Measurements from ENCODE around the gene INSIG1. TPM values are rescaled to one million over a fixed set of nuclear protein-coding genes. Genes with fewer than 3 reads are reported as not detected.

The INSIG1 gene
- total RNA-seq, 1 experiment from 2014 or later, result 54.7 TPM

GRCh38 chr7:155355745-155356144 lies 58.1 kb downstream of the INSIG1 start:
- DNase-seq (ENCODE audit: low read depth, low spot score) (no peak), ATAC-seq (no peak)
- no peak overlapping the region for H3K9ac ChIP-seq (ENCODE audit: low read length)
- H3K4me3 ChIP-seq (replicated peaks in 1 of 2; ENCODE audit: low read depth in 1 of 2, low read length in 2 of 2), result no peak overlapping the region
- H4K20me1 ChIP-seq (ENCODE audit: insufficient read depth), result no peaks in the 10 kb centered on the region
- ChIA-PET POLR2A (no interaction called here), CTCF (interaction anchor here (3.4 kb wide), 1 partner anchor 428 kb away, joined by 21 read pairs; no protein-coding TSS in a partner anchor), RAD21 (ENCODE audit: low non-redundant PET in 1 of 2, low total read pairs in 2 of 2, uncharacterized antibody in 2 of 2, unreplicated experiment in 2 of 2) (interaction anchor here in 1 of 2 experiments (0.6 kb wide), 1 partner anchor 183 kb away, joined by 4 read pairs; no protein-coding TSS in a partner anchor)
- no peaks in the 10 kb centered on the region for H3K9me3 ChIP-seq (ENCODE audit: control insufficient read depth in 1 of 2, insufficient read depth in 1 of 2, low read depth in 1 of 2, low read length in 2 of 2)
- H3K9me2 ChIP-seq (ENCODE audit: insufficient read depth), result no peaks in the 10 kb centered on the region
- H3K79me2 ChIP-seq (ENCODE audit: insufficient read depth, low read length), result no peaks in the 10 kb centered on the region
- H3K27me3 ChIP-seq (ENCODE audit: insufficient read depth, low read length), result peaks cover 8% of the 10 kb centered on the region; the same call in 1 of the 2 replicates
- no peaks in the 10 kb centered on the region for H3K4me1 ChIP-seq (ENCODE audit: control insufficient read depth in 1 of 2, insufficient read depth in 2 of 2, low read length in 2 of 2)
- H3K4me2 ChIP-seq (ENCODE audit: low read length), result no peak overlapping the region
- TF ChIP-seq ELF1 (IDR thresholded peaks at IDR 0.05; ENCODE audit: borderline replicate concordance, low read depth) (no peak), SP1 (IDR thresholded peaks at IDR 0.05; ENCODE audit: low read depth) (no peak), EGR1 (IDR thresholded peaks at IDR 0.05; ENCODE audit: low read depth) (no peak), SRF (IDR thresholded peaks at IDR 0.05; ENCODE audit: low read depth) (no peak), CBX3 (IDR thresholded peaks at IDR 0.05; ENCODE audit: low read depth) (no peak), FOSL1 (IDR thresholded peaks at IDR 0.05; ENCODE audit: low read depth) (no peak), TCF7L2 (IDR thresholded peaks at IDR 0.05; ENCODE audit: borderline replicate concordance, extremely low read depth, insufficient read depth, insufficient read length) (no peak), ZFX (IDR thresholded peaks at IDR 0.05) (no peak), SIN3A (IDR thresholded peaks at IDR 0.05; ENCODE audit: low read depth) (no peak), CEBPB (IDR thresholded peaks at IDR 0.05; ENCODE audit: low read depth) (no peak), POLR2AphosphoS5 (IDR thresholded peaks at IDR 0.05; ENCODE audit: low read depth, low read length) (no peak), ATF3 (IDR thresholded peaks at IDR 0.05) (no peak), ZNF274 (IDR thresholded peaks at IDR 0.05; ENCODE audit: low read depth, low read length) (no peak), RAD21 (IDR thresholded peaks at IDR 0.05; ENCODE audit: low read depth) (no peak), EZH2 (IDR thresholded peaks at IDR 0.05) (no peak), REST (IDR thresholded peaks at IDR 0.05; ENCODE audit: low read depth) (no peak), JUND (IDR thresholded peaks at IDR 0.05) (no peak), ZBTB33 (IDR thresholded peaks at IDR 0.05; ENCODE audit: extremely low read depth, insufficient replicate concordance, low read length) (no peak), MAX (IDR thresholded peaks at IDR 0.05) (no peak)
- no peak overlapping the region for H3K27ac ChIP-seq (ENCODE audit: low read depth, low read length)
- intact Hi-C loops (cut with micrococcal nuclease), result loop anchor here (1.0 kb wide), 2 partner anchors 428 to 442 kb away; no protein-coding TSS in a partner anchor
- BruUV-seq (replicated peaks), result no TSS peak
- no peak overlapping the region for H2AFZ ChIP-seq (ENCODE audit: low read depth, low read length, poor library complexity, severe bottlenecking)
- no peaks in the 10 kb centered on the region for H3K36me3 ChIP-seq (ENCODE audit: control insufficient read depth in 1 of 2, insufficient read depth in 2 of 2, low read length in 2 of 2)

Data from HCT116 (cell line).